ENCODE measurements around the gene PRTN3.

GRCh38 chr19:861756-862580, 21.2 kb downstream of the PRTN3 start:
- no peak for TF ChIP-seq CTCF (IDR thresholded peaks at IDR 0.05)
- no peak for TF ChIP-seq EP300 (IDR thresholded peaks at IDR 0.05)

Data from tibial nerve (tissue), 4 donors.